NB4 (cell line): ENCODE data around the gene TEX14.

Experiments used
- DNase-seq: peaks from one replicate; pipeline ENCODE4 v3.0.0; 2010; ENCODE audit warnings: low read depth
- H3K4me3 ChIP-seq: one replicate; pipeline ENCODE4 v1.5.1; 2011; ENCODE audit warnings: mild to moderate bottlenecking, low read depth, low read length, moderate library complexity
- CTCF ChIP-seq: IDR thresholded peaks from one replicate; pipeline ENCODE4 v1.5.1; 2012; ENCODE audit warnings: low read depth, low read length
- MAX ChIP-seq: IDR thresholded peaks from 2 replicates; pipeline ENCODE4 v1.6.1; 2011; ENCODE audit warnings: low read depth, low read length
- MYC ChIP-seq: IDR thresholded peaks from 2 replicates; pipeline ENCODE4 v1.6.1; 2011; ENCODE audit warnings: low read depth, low read length
- POLR2A ChIP-seq: IDR thresholded peaks from 2 replicates; pipeline ENCODE4 v1.6.1; 2011; ENCODE audit warnings: mild to moderate bottlenecking; ENCODE audit not compliant: insufficient read length; ENCODE audit errors: extremely low read depth

The TEX14 gene

GRCh38 chr17:58637011-58637570 is 54.8 kb downstream of the TEX14 start:
- no peak for DNase-seq
- no peak for TF ChIP-seq POLR2A
- TF ChIP-seq MAX, result no peak
- no peak for TF ChIP-seq MYC
- no peak for TF ChIP-seq CTCF
- no peak overlapping the region for H3K4me3 ChIP-seq

GRCh38 chr17:58632324-58633314 is 59.2 kb downstream of the TEX14 start:
- no peak for TF ChIP-seq POLR2A
- TF ChIP-seq MAX, result no peak
- TF ChIP-seq MYC, result no peak
- TF ChIP-seq CTCF, result no peak
- DNase-seq, result peak; percentile 12
- H3K4me3 ChIP-seq, result peak overlapping the region; percentile 53

GRCh38 chr17:58631523-58632323 is 60.1 kb downstream of the TEX14 start:
- DNase-seq, result peak; percentile 96

GRCh38 chr17:58630883-58631522 is 60.8 kb downstream of the TEX14 start:
- no peak overlapping the region for H3K4me3 ChIP-seq
- no peak for DNase-seq
- TF ChIP-seq MAX, result no peak
- no peak for TF ChIP-seq MYC
- TF ChIP-seq CTCF, result no peak
- TF ChIP-seq POLR2A, result no peak

More at GRCh38 chr17:58631523-58632323, 60.1 kb downstream of the TEX14 start:
- peak; percentile 64; the same call in 1 of the 2 replicates for TF ChIP-seq MYC
- no peak for TF ChIP-seq CTCF
- peak; percentile 98 for TF ChIP-seq POLR2A
- TF ChIP-seq MAX, result peak; percentile 32
- H3K4me3 ChIP-seq, result peak overlapping the region; percentile 53

- H3K4me3 ChIP-seq, result no peak overlapping the region
- TF ChIP-seq MAX, result no peak
- TF ChIP-seq MYC, result no peak
- no peak for TF ChIP-seq CTCF
- TF ChIP-seq POLR2A, result no peak
- DNase-seq, result peak; percentile 34
These were observed 64.9 kb downstream of the TEX14 start for GRCh38 chr17:58626905-58627304.
